ENCODE measurements around the gene MSANTD1. TPM values are rescaled to one million over a fixed set of nuclear protein-coding genes. Genes with fewer than 3 reads are reported as not detected.

MSANTD1 gene
- total RNA-seq, 2 donors from 2014 or later: 1.4 to 2.8 TPM

GRCh38 chr4:3291969-3292570 lies 43.1 kb downstream of the MSANTD1 start:
- no peak for DNase-seq (ENCODE audit: low spot score)
- Histone ChIP-seq H3K4me3 (peak overlapping the region; percentile 96), H3K9me3 (no peaks in the 10 kb centered on the region), H3K4me1 (ENCODE audit: control insufficient read depth in 1 of 2, low read depth in 2 of 2) (peaks cover 5 to 11% of the 10 kb centered on the region in 2 donors), H3K27me3 (replicated peaks; ENCODE audit: insufficient read depth) (peaks cover under 1% of the 10 kb centered on the region), H3K36me3 (no peaks in the 10 kb centered on the region), H3K27ac (peak overlapping the region; percentile 86)
- ATAC-seq (ENCODE audit: insufficient number of reproducible peaks, low FRiP score, low read depth): peak; percentile 54
- no peak for TF ChIP-seq CTCF (IDR thresholded peaks at IDR 0.05)

GRCh38 chr4:3292571-3293400 lies 43.8 kb downstream of the MSANTD1 start, which contains the start of gene RGS12:
TSS of gene RGS12 (plus strand) at chr4:3293021. CDS start at chr4:3316171, 23,150 bp downstream.
- H3K27ac ChIP-seq: peak within 1 kb of the TSS; percentile 86 to 91
- peak; percentile 71 for ATAC-seq (ENCODE audit: insufficient number of reproducible peaks, low FRiP score, low read depth)
- H3K27me3 ChIP-seq (replicated peaks; ENCODE audit: insufficient read depth): no peaks in the 10 kb centered on the region
- no peak for TF ChIP-seq CTCF (IDR thresholded peaks at IDR 0.05)
- H3K36me3 ChIP-seq: no peaks in the 10 kb centered on the region
- H3K4me3 ChIP-seq: peak within 1 kb of the TSS; percentile 96
- DNase-seq (ENCODE audit: low spot score): peak; percentile 72
- no peaks in the 10 kb centered on the region for H3K9me3 ChIP-seq
- H3K4me1 ChIP-seq (ENCODE audit: control insufficient read depth in 1 of 2, low read depth in 2 of 2): peaks cover 5 to 11% of the 10 kb centered on the region in 2 donors

GRCh38 chr4:3293401-3294391 lies 44.7 kb downstream of the MSANTD1 start:
- Histone ChIP-seq H3K4me1 (ENCODE audit: control insufficient read depth in 1 of 2, low read depth in 2 of 2) (peaks cover 5 to 11% of the 10 kb centered on the region in 2 donors), H3K27ac (peak overlapping the region; percentile 79 to 91), H3K27me3 (replicated peaks; ENCODE audit: insufficient read depth) (no peaks in the 10 kb centered on the region), H3K36me3 (no peaks in the 10 kb centered on the region), H3K4me3 (peak overlapping the region; percentile 78), H3K9me3 (no peaks in the 10 kb centered on the region)
- DNase-seq (ENCODE audit: low spot score) (no peak), ATAC-seq (ENCODE audit: insufficient number of reproducible peaks, low FRiP score, low read depth) (no peak)
- TF ChIP-seq CTCF (IDR thresholded peaks at IDR 0.05): no peak

- ATAC-seq (ENCODE audit: insufficient number of reproducible peaks, low FRiP score, low read depth) (no peak), DNase-seq (ENCODE audit: low spot score) (no peak)
- Histone ChIP-seq H3K27ac (peak overlapping the region in 1 of 2 donors; percentile 79), H3K36me3 (no peaks in the 10 kb centered on the region), H3K4me3 (no peak overlapping the region), H3K27me3 (replicated peaks; ENCODE audit: insufficient read depth) (no peaks in the 10 kb centered on the region), H3K4me1 (ENCODE audit: control insufficient read depth in 1 of 2, low read depth in 2 of 2) (peaks cover 5 to 11% of the 10 kb centered on the region in 2 donors), H3K9me3 (no peaks in the 10 kb centered on the region)
- no peak for TF ChIP-seq CTCF (IDR thresholded peaks at IDR 0.05)
Measured at GRCh38 chr4:3294401-3295241, 45.7 kb downstream of the MSANTD1 start.
